Measurements from ENCODE around the gene SCN9A. TPM values are rescaled to one million over a fixed set of nuclear protein-coding genes. Genes with fewer than 3 reads are reported as not detected.
A peak's percentile ranks its signal among the peaks of the same experiment; 100 is the strongest.

SCN9A gene
- total and polyA plus RNA-seq, 10 of the 15 experiments (the other 5 are each of a cell fraction or from before 2014, with no cell fraction given), result 0.04 to 0.08 (median 0.08) TPM; not detected in 7

- BruUV-seq (replicated peaks), result no TSS peak
- DNase-seq (ENCODE audit: low read depth, low spot score) (no peak), FAIRE-seq (no peak), ATAC-seq (no peak)
- Histone ChIP-seq H3K79me2 (ENCODE audit: control insufficient read depth, insufficient read depth, low read length) (no peaks in the 10 kb centered on the region), H3K9ac (ENCODE audit: control insufficient read depth, insufficient read depth, low read length) (no peak overlapping the region), H4K20me1 (ENCODE audit: control insufficient read depth, insufficient read depth) (no peaks in the 10 kb centered on the region), H3K4me3 (no peak overlapping the region), H2AFZ (ENCODE audit: control insufficient read depth, low read depth, low read length) (no peak overlapping the region), H3K4me2 (ENCODE audit: control insufficient read depth, insufficient read depth) (no peak overlapping the region), H3K27me3 (replicated peaks in 1 of 2; ENCODE audit: control insufficient read depth in 2 of 2, insufficient read depth in 2 of 2, low read length in 1 of 2) (no peaks in the 10 kb centered on the region), H3K9me3 (replicated peaks; ENCODE audit: control insufficient read depth, insufficient read depth, low read length) (no peaks in the 10 kb centered on the region), H3K36me3 (ENCODE audit: control insufficient read depth in 2 of 2, insufficient read depth in 2 of 2, low read length in 1 of 2) (no peaks in the 10 kb centered on the region), H3K27ac (ENCODE audit: control insufficient read depth, insufficient read depth) (no peak overlapping the region), H3K4me1 (ENCODE audit: control insufficient read depth, insufficient read depth, low read length) (no peaks in the 10 kb centered on the region)
- 55% methylated on average over 1 of the region's 1 CpG for WGBS (ENCODE audit: insufficient coverage, insufficient replicate concordance, low lambda C conversion rate, missing lambda C conversion rate)
- ChIA-PET POLR2A (no interaction called here), RAD21 (ENCODE audit: unreplicated experiment) (no interaction called here), SMC1A (ENCODE audit: uncharacterized antibody, unreplicated experiment) (no interaction called here), CTCF (no interaction called here)
- no peak for TF ChIP-seq HCFC1 (IDR thresholded peaks at IDR 0.05; ENCODE audit: low read length)
- TF ChIP-seq SPI1 (IDR thresholded peaks at IDR 0.05; ENCODE audit: borderline replicate concordance, insufficient read depth, low read depth, low read length), result peak; percentile 15; the same call in 1 of the 2 replicates
- intact Hi-C loops (cut with micrococcal nuclease; ENCODE audit: unreplicated experiment), result no loop called here
- in situ Hi-C loops (cut with MboI), result no loop called here
Observed at GRCh38 chr2:166413255-166413654, 37.5 kb upstream of the SCN9A start.

DNA sequence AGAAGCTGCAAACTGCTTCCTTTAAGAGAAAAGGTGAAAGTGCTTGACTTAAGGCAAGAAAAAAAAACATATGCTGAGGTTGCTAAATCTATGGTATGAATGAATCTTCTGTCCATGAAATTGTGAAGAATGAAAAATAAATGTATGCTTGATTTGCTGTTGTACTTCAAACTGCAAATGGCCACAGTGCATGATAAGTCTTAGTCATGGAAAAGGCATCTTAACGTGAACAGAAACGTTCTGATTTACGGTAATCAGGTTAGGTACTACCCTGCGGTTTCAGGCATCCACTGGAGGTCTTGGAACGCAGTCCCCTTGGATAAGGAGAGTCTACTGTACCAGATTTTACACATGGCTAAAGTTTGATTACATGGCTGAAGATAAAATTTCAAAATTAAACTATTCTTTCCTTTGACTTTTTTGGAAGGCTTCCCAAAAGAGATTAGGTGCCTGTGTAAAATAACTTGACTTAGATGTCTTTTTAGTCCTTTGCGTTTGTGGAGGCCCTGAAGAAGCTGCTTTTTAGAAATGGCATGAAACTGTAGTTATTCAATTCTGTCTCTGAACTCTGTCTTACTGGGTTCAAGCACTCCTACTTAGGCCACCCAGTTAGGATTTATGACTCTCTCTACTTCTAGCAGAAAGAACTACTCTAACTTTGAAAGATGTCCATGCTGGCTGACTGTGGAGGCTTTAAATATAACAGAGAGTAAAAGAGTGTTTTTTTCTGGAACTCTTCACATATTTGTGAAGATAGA, 35.9 kb upstream of the SCN9A start:
- Histone ChIP-seq H3K9ac (ENCODE audit: control insufficient read depth, insufficient read depth, low read length) (no peak overlapping the region), H4K20me1 (ENCODE audit: control insufficient read depth, insufficient read depth) (no peaks in the 10 kb centered on the region), H3K9me3 (replicated peaks; ENCODE audit: control insufficient read depth, insufficient read depth, low read length) (no peaks in the 10 kb centered on the region), H3K4me3 (no peak overlapping the region), H3K27ac (ENCODE audit: control insufficient read depth, insufficient read depth) (no peak overlapping the region), H3K79me2 (ENCODE audit: control insufficient read depth, insufficient read depth, low read length) (no peaks in the 10 kb centered on the region), H2AFZ (ENCODE audit: control insufficient read depth, low read depth, low read length) (no peak overlapping the region), H3K36me3 (ENCODE audit: control insufficient read depth in 2 of 2, insufficient read depth in 2 of 2, low read length in 1 of 2) (no peaks in the 10 kb centered on the region), H3K27me3 (replicated peaks in 1 of 2; ENCODE audit: control insufficient read depth in 2 of 2, insufficient read depth in 2 of 2, low read length in 1 of 2) (no peaks in the 10 kb centered on the region), H3K4me1 (ENCODE audit: control insufficient read depth, insufficient read depth, low read length) (no peaks in the 10 kb centered on the region), H3K4me2 (ENCODE audit: control insufficient read depth, insufficient read depth) (no peak overlapping the region)
- ChIA-PET SMC1A (ENCODE audit: uncharacterized antibody, unreplicated experiment) (no interaction called here), RAD21 (ENCODE audit: unreplicated experiment) (no interaction called here), CTCF (no interaction called here), POLR2A (no interaction called here)
- ATAC-seq, result no peak
- no TSS peak for BruUV-seq (replicated peaks)
- in situ Hi-C loops (cut with MboI), result no loop called here
- FAIRE-seq, result no peak
- intact Hi-C loops (cut with micrococcal nuclease; ENCODE audit: unreplicated experiment), result no loop called here
- 0% methylated on average over 6 of the region's 6 CpGs for WGBS (ENCODE audit: insufficient coverage, insufficient replicate concordance, low lambda C conversion rate, missing lambda C conversion rate)
- no peak for DNase-seq (ENCODE audit: low read depth, low spot score)
- TF ChIP-seq, protein P1, sequence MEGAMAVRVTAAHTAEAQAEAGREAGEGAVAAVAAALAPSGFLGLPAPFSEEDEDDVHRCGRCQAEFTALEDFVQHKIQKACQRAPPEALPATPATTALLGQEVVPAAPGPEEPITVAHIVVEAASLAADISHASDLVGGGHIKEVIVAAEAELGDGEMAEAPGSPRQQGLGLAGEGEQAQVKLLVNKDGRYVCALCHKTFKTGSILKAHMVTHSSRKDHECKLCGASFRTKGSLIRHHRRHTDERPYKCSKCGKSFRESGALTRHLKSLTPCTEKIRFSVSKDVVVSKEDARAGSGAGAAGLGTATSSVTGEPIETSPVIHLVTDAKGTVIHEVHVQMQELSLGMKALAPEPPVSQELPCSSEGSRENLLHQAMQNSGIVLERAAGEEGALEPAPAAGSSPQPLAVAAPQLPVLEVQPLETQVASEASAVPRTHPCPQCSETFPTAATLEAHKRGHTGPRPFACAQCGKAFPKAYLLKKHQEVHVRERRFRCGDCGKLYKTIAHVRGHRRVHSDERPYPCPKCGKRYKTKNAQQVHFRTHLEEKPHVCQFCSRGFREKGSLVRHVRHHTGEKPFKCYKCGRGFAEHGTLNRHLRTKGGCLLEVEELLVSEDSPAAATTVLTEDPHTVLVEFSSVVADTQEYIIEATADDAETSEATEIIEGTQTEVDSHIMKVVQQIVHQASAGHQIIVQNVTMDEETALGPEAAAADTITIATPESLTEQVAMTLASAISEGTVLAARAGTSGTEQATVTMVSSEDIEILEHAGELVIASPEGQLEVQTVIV (IDR thresholded peaks at IDR 0.05; ENCODE audit: borderline replicate concordance, partially characterized antibody), result no peak
- TF ChIP-seq PKNOX1 (IDR thresholded peaks at IDR 0.05) (no peak), YBX1 (IDR thresholded peaks at IDR 0.05) (no peak), SUZ12 (IDR thresholded peaks at IDR 0.05; ENCODE audit: unreplicated experiment) (no peak), POLR2AphosphoS5 (IDR thresholded peaks at IDR 0.05; ENCODE audit: low read length) (no peak), ZNF384 (IDR thresholded peaks at IDR 0.05; ENCODE audit: borderline replicate concordance, low read depth, low read length) (no peak), EED (IDR thresholded peaks at IDR 0.05; ENCODE audit: low read depth) (no peak), MTA2 (IDR thresholded peaks at IDR 0.05; ENCODE audit: low read depth) (no peak), SIN3A (IDR thresholded peaks at IDR 0.05; ENCODE audit: low read depth, low read length) (no peak), CEBPB (IDR thresholded peaks at IDR 0.05; ENCODE audit: borderline replicate concordance in 1 of 2, low read depth in 2 of 2, low read length in 2 of 2) (no peak), KDM1A (IDR thresholded peaks at IDR 0.05; ENCODE audit: borderline replicate concordance) (no peak), SP1 (IDR thresholded peaks at IDR 0.05; ENCODE audit: low read depth, low read length) (no peak)

Measured in GM12878 (cell line).